ENCODE results near the gene WWC2.

The WWC2 gene

DNA sequence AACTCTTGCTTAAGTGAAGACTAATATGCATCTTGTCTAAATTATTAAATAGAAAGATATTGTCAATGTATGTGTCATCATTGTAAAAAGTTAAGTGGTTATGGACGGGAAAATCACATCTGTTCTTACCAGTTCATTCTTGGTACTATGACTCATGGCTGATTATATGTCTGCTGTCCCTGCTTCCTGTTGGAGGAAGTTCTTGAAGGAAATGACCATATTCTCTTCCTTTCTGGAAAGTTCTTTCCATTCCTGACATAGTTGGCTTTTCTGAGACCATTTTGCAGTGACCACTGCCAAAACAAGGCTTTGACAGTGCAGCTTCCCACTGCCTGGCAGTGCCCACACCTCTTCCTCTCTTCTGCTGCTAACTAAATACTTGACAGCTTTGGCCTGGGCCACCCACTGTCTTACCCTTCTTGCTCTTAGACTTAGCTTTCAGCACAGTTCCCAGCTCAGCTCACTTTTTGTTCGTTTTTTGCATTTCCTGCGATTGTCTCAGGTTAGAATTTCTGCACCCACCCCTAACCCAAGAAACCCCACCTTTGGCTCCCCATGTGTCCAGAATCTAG, 236.4 kb downstream of the WWC2 start:
- DNase-seq, result no peak

DNA sequence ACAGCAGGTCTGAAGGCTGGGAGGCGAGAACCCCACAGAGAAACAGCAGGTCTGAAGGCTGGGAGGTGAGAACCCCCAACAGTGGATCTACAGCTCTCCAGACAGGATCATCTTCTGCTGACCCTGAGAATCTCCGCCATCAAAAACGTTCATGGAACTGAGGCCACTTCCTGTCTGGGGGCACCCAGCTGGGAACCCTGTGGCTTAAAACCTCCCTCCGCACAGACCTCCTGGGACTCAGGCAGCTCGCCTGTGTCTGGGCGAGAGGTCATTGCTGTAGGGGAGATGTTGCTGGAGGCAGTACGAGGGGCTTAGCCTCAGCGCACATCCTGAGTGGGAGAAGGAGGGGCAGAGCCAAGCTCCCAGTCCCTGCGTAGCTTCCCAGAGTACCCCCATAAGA, 238.3 kb downstream of the WWC2 start:
- DNase-seq, result no peak

DNA sequence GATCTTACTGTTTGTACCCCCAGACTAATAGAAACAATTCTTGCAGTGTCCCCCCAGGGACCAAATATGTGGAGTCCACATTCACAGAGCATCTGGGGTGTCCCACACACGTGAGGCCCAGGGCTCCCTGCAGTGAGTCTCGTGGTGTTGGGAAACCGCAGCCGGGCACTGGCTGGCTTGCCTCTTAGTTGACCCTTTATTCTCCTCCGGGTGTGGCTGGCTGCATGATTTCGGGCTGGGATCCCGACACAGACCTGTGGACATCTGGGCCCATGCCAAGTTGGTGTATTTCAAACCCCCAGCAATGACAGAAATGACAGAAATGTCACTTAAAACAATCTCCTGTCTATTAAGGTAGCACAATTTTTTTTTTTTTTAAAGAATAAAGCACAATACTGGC, 238.8 kb downstream of the WWC2 start:
- DNase-seq, result no peak

DNA sequence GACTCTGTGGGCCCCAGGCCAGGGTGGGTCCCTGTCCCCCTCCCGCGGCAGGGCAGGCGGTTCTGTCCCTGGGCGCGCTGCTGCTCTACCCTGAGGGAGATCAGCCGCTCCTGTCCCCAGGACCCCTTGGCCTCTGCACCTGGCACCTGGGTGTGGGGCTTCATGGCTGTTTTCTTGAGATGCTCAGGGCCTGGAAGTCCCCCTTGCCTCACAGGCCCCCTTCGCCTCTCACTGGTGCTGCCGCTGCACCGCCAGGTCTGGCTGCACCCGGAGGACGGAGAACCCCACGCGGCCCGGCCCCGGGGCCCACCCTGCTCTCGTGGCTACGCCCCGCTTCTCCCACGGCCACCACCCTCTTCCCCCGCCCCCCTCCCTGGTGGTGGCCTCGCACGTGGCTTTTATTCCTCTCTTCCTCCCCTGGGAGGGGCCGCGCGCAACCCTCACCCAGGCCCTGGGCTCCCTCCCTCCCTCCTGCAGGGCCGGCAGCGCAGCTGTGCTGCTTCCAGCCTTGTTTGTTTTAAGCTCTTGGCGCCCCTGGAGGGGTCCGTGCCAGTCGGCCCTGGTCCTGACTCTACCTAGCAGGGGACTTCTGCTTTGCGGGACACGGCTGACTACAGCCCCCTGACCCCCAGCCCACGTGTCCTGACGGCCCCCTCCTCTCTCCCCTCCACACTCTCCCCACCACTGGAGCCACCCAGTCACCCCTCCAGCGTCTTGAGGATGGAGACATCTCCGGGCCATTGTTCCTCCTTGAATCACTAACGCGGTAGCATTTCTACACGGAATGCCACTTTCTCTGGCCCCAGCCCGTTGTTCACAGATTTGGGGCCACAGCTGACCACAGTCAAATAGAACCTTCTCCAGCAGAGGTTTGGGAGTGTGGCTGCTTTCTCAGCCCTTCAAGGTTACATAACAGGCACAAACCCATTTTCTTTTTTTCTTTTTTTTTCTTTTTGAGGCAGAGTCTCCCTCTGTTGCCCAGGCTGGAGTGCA, 243.8 kb downstream of the WWC2 start:
- no peak for DNase-seq

DNA sequence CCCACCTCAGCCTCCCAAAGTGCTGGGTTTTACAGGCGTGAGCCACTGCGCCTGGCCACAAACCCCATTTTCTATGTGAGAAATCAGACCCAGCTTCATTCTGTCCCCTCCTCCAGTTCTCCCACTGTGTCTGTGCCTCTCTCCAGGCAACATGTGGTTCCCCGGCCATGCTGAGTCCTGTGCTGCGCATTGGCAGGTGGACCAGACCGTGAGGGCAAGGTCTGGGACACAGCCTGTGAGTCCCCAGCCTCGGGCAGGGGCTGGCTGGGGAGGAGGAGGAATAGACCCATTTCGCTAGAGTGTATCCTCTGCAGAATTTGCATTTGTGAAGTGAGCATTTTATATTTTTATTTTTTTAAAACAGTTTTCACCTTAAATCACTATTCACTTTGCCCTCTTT, 244.7 kb downstream of the WWC2 start:
- DNase-seq, result no peak

DNA sequence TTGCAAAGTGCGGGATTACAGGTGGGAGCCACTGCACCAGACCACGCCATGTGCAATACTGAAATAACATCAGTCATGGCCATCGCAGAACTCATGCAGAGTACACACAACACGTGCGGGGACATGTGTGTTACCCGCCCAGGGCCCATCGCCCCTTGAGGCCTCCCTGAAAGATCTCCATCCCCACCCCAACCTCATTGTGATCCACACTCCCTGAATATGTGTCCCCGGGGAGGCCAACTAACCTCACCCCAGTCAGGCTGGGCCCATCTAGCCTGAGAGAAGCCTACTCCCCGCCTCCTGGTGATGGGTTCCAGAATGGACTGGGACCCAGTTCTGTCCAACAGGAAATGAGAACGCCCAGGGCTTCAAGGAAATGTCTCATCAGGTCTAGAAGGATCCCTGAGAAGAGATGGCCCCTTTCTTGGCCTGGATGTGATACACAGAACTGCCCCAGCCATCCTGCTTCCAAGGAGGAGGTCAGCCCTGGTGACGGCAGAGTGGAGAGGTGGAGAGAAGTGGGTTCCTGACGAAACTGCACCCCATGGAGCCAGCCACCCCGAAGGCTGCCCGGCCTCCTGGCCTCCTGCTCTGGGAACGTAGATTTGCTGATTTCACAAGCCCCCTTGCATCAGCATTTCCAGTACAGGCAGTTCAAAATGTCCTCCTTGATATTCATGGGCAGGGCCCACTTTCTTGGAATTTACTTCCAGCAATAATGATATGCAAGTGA, 245.6 kb downstream of the WWC2 start:
- DNase-seq, result no peak

DNA sequence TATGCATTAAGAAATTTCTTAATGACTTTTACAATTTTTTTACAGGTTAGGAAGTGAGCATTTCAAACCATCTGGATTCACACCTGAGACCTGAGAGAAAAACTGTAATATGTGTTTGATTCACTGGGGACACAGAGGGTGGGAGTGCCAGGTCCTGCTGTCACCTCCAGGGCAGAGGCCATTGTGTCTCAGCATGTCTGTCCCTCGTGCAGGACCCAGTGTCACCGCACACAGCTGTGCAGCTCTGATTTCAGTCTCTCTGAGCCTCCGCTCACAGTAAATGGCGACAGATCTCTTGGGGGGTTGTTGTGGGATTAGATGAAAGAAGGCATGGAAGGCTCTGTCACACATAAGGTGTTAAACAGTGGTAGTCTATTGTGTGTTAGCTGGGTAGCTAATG, 246.2 kb downstream of the WWC2 start:
- no peak for DNase-seq

DNA sequence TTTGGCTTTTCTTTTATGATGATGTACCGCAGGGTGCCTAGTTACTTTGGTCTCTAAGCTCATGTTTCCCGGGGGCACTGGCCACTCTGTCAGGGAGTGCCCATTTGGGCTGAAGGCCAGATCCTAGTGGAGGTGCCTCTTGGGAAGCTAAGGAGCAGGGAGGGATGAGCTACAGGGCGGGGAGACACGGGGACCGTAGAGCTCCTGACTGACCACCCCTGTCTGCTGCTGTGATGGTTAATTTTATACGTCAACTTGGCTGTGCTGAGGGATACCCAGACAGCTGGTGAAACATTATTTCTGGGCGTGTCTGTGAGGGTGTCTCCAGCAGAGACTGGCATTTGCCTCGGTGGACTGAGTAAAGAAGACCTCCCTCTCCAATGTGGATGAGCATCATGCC, 248.1 kb downstream of the WWC2 start:
- DNase-seq, result no peak

DNA sequence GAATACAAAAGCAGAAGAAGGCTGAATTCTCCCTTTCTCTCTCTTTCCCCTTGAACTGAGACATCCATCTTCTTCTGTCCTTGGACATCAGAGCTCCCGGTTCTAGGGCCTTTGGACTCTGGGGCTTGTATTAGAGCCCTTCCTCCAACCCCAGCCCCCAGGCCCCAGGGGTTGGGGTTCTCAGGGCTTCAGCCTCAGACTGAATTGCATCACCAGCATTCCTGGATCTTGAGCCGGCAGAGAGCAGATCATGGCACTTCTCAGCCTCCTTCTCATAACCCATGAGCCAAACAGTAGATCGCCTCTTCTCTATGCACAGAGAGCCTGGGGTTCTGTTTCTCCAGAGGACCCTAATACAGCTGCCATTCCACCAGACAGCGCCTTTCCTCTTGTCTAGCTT, 248.5 kb downstream of the WWC2 start:
- no peak for DNase-seq

DNA sequence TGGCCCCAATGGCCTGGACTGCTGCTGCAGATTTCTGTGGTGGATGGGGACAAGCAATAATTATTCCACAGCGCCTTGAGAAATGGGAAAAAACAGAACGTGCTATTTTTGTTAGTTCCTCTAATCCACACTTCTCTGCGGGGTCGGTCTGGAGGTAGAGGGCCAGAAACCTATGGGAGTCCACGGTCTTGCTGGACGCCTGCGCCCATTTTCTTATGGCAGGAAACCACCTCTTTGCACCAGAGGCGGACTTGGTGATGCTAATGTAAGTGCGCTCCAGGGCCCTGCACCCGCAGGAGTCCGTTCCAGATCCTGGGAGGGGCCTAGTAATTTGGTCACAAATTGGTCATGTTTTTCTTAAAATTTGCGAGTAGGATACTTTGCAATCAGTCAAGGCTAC, 249.1 kb downstream of the WWC2 start:
- no peak for DNase-seq

DNA sequence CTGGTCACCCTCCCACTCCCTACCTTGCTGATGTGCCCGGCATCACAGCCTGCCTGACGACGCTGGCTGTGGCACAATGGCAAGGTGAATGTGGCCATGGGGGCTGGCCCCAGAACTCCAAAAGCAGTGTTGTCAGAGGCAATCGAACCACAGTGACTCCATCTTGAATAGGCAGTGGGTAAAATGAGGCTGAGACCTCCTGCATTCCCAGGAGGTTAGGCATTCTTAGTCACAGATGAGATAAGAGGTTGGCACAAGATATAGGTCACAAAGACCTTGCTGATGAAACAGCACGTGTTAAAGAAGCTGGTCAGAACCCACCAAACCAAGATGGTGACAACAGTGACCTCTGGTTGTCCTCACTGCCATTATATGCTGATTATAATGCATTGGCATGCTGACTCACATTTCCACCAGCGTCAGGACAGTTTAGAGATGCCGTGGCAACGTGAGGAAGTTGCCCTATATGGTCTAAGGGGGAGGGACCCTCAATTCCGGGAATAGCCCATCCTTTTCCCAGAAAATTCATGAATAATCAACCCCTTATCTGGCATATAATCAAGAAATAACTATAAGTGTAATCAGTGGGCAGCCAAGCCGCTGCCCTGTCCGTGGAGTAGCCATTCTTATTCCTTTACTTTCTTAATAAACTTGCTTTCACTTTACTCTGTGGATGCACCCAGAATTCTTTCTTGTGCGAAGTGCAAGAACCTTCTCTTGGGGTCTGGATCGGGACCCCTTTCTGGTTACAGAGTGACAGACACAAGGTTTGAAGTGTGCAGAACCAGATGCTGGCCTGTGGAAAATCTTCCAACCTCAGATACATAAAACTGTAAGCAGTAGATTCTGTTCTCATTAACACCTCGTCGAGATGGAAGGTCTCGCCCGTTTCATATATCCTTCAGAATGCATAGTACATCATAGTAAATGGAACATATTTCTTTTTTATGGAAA, 249.9 kb downstream of the WWC2 start:
- DNase-seq, result peak; percentile 46

DNA sequence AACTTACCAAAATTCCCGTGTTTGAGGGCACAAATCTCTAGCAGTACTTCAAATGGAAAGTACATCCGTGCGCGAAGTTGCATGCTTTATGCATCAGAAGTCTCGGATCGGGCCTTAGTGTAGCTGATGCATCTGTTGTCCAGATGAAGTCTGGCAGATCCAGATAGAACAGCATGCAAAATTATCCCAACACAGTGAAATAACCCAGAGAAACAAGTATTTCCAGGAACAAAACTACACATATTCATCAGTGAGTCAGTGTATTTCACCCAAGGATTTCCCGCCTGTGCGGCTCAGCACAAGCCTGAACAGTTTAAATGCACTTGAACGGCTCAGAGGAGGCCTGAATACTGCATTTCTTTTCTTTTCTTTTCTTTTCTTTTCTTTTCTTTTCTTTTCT, 250.6 kb downstream of the WWC2 start:
- peak; percentile 8 for DNase-seq

DNA sequence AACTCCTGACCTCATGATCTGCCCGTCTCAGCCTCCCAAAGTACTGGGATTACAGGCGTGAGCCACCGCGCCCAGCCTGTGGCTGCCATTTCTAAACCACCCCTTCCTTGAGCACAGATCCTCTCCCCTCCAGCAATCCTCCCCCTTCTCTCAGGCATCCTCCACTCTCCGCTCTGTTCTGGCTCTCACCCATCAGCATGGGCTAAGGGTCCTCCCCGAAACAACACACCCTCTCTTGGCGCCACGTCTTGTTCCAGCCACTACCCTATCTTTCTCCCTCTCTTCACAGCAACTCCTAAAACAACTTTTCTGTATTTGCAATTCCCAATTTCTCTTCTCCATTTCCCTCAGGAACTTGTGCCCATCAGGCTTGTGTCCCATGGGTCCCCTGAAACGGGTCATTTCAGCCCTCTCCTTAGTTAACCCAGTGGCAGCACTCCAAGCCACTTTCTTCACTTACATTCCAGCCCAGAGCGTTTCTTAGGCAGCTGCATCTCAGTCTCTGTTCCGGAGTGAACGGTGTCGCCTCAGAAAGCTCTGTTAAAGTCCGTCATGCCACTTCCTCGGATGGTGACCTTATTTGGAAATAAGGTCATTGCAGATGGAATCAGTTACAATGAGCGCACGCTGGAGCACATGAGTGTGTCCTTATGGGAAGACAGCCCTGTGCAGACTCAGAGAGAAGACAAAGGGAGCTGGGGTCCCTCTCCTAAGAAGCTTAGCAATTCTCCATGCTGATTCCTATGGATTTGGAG, 251.4 kb downstream of the WWC2 start:
- DNase-seq, result no peak

DNA sequence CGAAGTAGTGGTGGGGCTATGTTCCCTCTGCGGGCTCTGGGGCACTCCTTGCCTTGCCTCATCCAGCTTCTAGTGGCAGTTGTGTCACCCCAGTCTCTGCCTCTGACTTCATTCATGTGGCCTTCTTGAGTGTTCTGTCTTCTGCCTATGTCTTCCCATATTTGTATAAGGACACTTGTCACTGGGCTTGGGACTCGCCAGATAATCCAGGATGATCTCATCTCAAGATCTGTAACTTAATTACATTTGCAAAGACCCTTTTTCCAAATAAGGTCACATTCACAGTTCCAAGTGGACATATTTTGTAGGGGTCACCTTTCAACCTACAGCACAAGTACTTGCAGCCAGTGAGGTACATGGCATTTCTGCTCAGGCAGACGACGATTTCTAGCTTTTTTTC, 253.5 kb downstream of the WWC2 start:
- DNase-seq, result no peak

DNA sequence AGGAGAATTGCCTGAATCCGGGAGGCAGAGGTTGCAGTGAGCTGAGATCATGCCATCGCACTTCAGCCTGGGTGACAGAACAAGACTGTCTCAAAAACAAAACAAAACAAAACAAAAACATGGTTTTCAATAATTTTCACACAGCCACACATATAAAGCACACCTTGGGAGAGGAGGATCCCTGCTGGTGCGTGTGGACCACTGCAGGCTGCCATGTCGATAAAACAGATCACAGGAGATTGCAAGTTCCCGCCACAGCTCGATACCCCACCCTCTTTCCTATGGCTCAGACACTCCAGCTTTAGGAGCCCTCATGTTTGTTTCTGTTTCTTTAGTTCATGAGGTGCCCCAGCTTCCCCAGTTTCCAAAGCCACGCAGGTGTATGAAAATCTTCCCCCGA, 254.5 kb downstream of the WWC2 start:
- no peak for DNase-seq

DNA sequence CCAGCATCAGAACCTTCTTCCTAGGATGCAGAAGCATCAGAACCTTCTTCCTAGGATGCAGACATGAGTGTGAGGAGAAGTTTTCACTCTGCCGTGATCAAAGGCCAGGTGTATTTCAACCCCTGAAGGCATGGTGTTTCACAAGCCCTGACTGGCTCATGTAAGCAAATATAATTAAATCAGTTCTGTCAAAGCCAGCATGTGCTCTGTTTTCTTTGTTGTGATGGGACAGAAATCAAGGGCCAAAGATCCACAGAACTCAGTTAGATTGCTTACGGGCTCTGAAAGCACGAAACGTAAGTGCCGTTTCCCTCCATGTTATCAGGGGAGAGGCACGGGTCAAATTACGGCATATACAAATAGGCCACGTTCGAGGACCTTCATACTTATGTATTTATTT, 255.2 kb downstream of the WWC2 start:
- no peak for DNase-seq

DNA sequence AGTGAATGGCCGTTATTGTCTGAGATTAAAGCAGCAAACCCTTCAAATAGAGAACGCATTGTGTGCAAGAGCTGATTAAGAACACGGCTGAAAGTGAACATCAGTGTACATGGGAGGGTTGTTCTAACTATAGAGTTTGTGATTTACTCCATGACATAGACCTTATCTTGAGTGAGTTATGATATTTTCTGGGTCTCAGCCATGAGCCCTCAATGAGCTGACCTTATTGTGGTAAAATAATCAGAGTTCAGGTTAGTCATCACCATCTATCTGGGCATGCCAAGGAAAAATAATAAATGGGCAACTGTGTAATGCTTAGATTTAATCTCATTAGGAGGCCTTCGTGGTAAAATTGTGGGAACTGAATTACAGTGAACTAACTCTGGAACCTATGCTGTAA, 256.3 kb downstream of the WWC2 start:
- no peak for DNase-seq

DNA sequence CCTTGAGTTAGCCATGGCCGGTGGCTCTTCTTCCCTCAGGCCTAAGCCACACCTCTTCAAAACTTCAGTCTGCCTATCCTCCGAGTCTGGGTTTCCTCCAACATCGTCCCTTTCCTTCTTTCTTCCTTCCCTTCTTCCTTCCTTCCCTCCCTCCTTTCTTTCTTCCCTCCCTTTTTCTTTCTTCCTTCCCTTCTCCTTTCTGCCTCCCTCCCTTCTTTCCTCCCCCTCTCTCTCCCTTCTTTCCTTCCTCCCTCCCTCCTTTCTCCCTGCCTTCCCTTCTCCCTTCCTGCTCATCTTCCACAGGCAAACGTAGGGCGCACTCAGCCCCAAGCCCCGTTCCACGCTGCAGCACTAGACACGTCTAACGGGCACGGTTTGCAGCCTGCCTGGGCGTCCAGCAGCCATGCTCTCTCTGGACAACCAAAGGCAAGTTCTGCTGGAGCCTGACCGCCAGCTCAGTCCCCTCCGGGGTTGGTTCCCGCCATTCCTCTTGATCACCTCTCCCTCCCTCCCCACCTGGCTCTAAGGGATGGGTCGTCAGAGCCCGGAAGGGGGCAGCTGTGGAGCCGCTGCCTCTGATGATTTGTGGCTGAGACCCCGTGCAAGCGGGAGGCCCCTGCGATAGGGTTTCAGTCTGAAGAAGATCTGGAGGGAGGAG, 257.2 kb downstream of the WWC2 start:
- no peak for DNase-seq

DNA sequence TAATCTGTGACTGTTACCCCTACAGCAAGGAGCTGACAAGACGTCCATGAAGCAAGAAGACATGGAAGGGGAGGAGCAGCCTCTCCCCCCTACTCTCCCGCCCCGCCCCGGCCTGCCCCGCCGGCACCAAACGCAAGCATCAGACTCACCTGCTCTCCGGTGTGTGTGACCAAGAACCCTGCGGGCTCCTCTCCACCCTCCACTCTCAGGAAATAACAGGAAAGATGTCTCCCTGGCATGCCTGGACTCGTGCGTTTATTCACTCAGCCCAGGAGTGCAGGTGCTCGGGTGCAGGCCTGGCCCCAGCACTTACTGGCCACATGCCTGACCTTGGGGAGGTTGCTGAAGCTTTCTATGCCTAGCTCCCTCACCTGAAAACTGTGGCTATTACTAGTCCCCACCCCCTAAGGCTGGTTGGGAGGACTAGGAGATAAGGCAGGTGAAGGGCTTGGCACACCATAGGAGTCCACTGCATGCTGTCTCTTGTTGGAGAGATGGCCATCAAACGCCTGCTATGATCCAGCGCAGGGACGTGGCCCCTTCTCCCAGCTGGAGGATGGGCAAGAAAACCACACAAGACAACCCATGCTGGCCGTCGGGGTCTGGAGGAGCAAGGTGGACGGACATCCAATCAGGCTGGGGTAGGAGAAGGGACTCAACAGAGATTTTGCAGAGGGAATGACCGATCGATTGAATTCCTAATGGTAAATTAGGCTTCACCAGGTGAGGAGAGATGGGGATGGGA, 258.0 kb downstream of the WWC2 start:
- no peak for DNase-seq

DNA sequence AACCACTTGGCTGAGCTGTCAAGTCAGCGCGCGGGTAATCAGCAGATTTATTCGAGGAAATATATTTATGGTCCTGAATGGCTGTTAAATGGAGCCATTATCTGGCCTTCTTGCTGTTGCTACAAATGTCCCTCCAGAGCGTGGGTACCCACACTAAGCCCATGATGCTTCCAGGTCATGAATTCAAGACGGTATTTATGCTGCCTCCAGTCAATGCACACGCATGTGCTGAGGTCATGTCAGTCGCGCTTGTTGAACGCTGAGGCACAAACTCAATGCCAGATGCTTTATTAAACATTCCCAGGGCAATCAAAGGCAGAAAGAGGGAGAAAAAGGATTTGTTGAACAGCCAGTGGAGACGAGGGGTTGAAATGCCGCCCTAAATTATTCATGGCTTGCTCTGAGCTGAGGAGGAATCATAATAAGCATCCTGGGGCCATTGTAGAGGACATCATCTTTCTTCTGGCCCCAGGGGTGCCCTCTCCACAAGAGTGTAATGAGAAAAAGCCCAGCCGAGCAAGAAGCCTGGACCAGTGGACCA, 259.2 kb downstream of the WWC2 start:
- DNase-seq, result no peak

Measured in activated naive CD4-positive, alpha-beta T cell treated with Interleukin-2 at 50 U/mL for 16 hours (primary cell).